HUES48 (cell line): Measurements from ENCODE around the gene HSPA5.

ENCODE experiments used
- H3K27ac ChIP-seq: one replicate; pipeline ENCODE4 v1.7.0; 2013; ENCODE audit warnings: low read depth, low read length, inconsistent platforms
- H3K27me3 ChIP-seq: 2 replicates; pipeline ENCODE4 v1.6.1; 2013; ENCODE audit warnings: mild to moderate bottlenecking, low read length; ENCODE audit not compliant: control insufficient read depth, insufficient read depth
- H3K36me3 ChIP-seq: 2 replicates; pipeline ENCODE4 v1.6.1; 2013; ENCODE audit warnings: low read length; ENCODE audit not compliant: control insufficient read depth, insufficient read depth
- H3K4me1 ChIP-seq: 2 replicates; pipeline ENCODE4 v1.6.1; 2013; ENCODE audit warnings: mild to moderate bottlenecking, low read length; ENCODE audit not compliant: control insufficient read depth, insufficient read depth
- H3K4me3 ChIP-seq: 2 replicates; pipeline ENCODE4 v1.5.1; 2013; ENCODE audit warnings: mild to moderate bottlenecking, low read depth, low read length
- H3K9ac ChIP-seq: 2 replicates; pipeline ENCODE4 v1.6.1; 2013; ENCODE audit warnings: mild to moderate bottlenecking, low read depth, low read length, moderate library complexity
- H3K9me3 ChIP-seq: 2 replicates; pipeline ENCODE4 v1.6.1; 2013; ENCODE audit warnings: low read length; ENCODE audit not compliant: control insufficient read depth, insufficient read depth

The HSPA5 gene

GRCh38 chr9:125262294-125262991, 21.3 kb upstream of the HSPA5 start:
- peak overlapping the region; percentile 81 for H3K4me3 ChIP-seq
- no peaks in the 10 kb centered on the region for H3K27me3 ChIP-seq
- no peak overlapping the region for H3K27ac ChIP-seq
- peak overlapping the region; percentile 52; the same call in 1 of the 2 replicates for H3K9ac ChIP-seq
- no peaks in the 10 kb centered on the region for H3K9me3 ChIP-seq
- peaks cover 3% of the 10 kb centered on the region; the same call in 1 of the 2 replicates for H3K36me3 ChIP-seq
- H3K4me1 ChIP-seq: peaks cover 5% of the 10 kb centered on the region; the same call in 1 of the 2 replicates

GRCh38 chr9:125261501-125262293, 20.6 kb upstream of the HSPA5 start, which contains the start of gene GAPVD1:
Gene GAPVD1 (plus strand): TSS chr9:125261826. CDS start chr9:125298922, 37,096 bp downstream.
- Histone ChIP-seq H3K9me3 (no peaks in the 10 kb centered on the region), H3K27me3 (no peaks in the 10 kb centered on the region), H3K4me3 (peak within 1 kb of the TSS; percentile 81), H3K36me3 (peaks cover 3% of the 10 kb centered on the region; the same call in 1 of the 2 replicates), H3K27ac (peak within 1 kb of the TSS; percentile 61), H3K9ac (peak within 1 kb of the TSS; percentile 52), H3K4me1 (peaks cover 5% of the 10 kb centered on the region; the same call in 1 of the 2 replicates)

- Histone ChIP-seq H3K9me3 (no peaks in the 10 kb centered on the region), H3K4me1 (peaks cover 5% of the 10 kb centered on the region; the same call in 1 of the 2 replicates), H3K27me3 (no peaks in the 10 kb centered on the region), H3K9ac (no peak overlapping the region), H3K36me3 (peaks cover 3% of the 10 kb centered on the region; the same call in 1 of the 2 replicates), H3K27ac (no peak overlapping the region), H3K4me3 (no peak overlapping the region)
Observed at GRCh38 chr9:125260561-125260960, 19.4 kb upstream of the HSPA5 start.

- Histone ChIP-seq H3K9me3 (no peaks in the 10 kb centered on the region), H3K4me3 (no peak overlapping the region), H3K27me3 (no peaks in the 10 kb centered on the region), H3K9ac (no peak overlapping the region), H3K36me3 (no peaks in the 10 kb centered on the region), H3K27ac (no peak overlapping the region), H3K4me1 (peaks cover 5% of the 10 kb centered on the region; the same call in 1 of the 2 replicates)
Observed at GRCh38 chr9:125258832-125259534, 17.8 kb upstream of the HSPA5 start.

- no peak overlapping the region for H3K27ac ChIP-seq
- H3K27me3 ChIP-seq: no peaks in the 10 kb centered on the region
Observed at GRCh38 chr9:125258160-125258785, 17.1 kb upstream of the HSPA5 start.

GRCh38 chr9:125255781-125256391, 14.7 kb upstream of the HSPA5 start:
- H3K36me3 ChIP-seq: no peaks in the 10 kb centered on the region
- no peaks in the 10 kb centered on the region for H3K9me3 ChIP-seq
- H3K27ac ChIP-seq: no peak overlapping the region
- no peak overlapping the region for H3K9ac ChIP-seq
- no peak overlapping the region for H3K4me3 ChIP-seq
- no peaks in the 10 kb centered on the region for H3K4me1 ChIP-seq
- no peaks in the 10 kb centered on the region for H3K27me3 ChIP-seq

More at GRCh38 chr9:125258160-125258785, 17.1 kb upstream of the HSPA5 start:
- no peaks in the 10 kb centered on the region for H3K36me3 ChIP-seq
- H3K4me1 ChIP-seq: peaks cover 5% of the 10 kb centered on the region; the same call in 1 of the 2 replicates
- no peak overlapping the region for H3K9ac ChIP-seq
- H3K4me3 ChIP-seq: no peak overlapping the region
- no peaks in the 10 kb centered on the region for H3K9me3 ChIP-seq

- Histone ChIP-seq H3K4me1 (no peaks in the 10 kb centered on the region), H3K9ac (no peak overlapping the region), H3K27me3 (no peaks in the 10 kb centered on the region), H3K4me3 (no peak overlapping the region), H3K36me3 (no peaks in the 10 kb centered on the region), H3K27ac (no peak overlapping the region), H3K9me3 (no peaks in the 10 kb centered on the region)
Observed at GRCh38 chr9:125254231-125254630, 13.1 kb upstream of the HSPA5 start.

GRCh38 chr9:125246261-125246667, 5.1 kb upstream of the HSPA5 start:
- Histone ChIP-seq H3K4me3 (no peak overlapping the region), H3K9me3 (no peaks in the 10 kb centered on the region), H3K4me1 (no peaks in the 10 kb centered on the region), H3K9ac (no peak overlapping the region), H3K36me3 (no peaks in the 10 kb centered on the region), H3K27me3 (no peaks in the 10 kb centered on the region), H3K27ac (no peak overlapping the region)

GRCh38 chr9:125243792-125244260, 2.7 kb upstream of the HSPA5 start:
- Histone ChIP-seq H3K27me3 (no peaks in the 10 kb centered on the region), H3K9ac (no peak overlapping the region), H3K36me3 (peaks cover 17% of the 10 kb centered on the region), H3K27ac (no peak overlapping the region), H3K4me1 (peaks cover 4% of the 10 kb centered on the region; the same call in 1 of the 2 replicates), H3K9me3 (no peaks in the 10 kb centered on the region), H3K4me3 (no peak overlapping the region)
